Measurements from ENCODE around the gene MGMT.

DNA sequence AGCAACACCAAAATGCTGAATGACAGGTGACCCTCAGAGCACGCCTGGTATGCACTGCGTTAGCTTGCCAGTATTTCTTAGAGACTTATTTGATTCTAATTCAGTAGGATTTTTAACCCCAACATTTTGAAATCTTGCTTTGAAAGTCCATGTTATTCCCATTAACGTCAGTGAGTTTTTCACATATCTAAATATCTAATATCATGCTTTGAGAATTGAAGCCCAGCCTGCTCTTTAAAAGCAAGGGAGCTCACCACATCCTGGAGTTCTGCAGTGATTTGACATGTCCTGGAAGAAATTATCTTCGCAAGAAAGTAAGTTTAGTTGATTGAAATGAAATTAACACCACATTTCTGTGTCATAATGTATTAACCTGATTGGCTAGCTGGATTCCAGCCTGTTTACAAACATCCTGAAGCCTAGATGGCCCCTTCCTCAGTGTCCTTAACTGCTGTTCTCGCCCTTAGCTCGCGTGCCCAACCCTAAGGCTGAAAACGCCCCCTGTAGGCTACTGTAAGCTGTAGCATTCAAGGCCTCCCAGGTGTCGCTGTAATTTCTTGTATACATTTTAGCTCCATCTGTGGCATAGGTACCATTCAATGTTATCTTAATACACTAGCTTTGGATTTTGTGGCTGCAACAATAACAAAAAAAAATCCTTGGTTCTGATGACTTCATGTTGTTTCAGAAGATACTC is 191.5 kb downstream of the MGMT start:
- TF ChIP-seq, protein P1, sequence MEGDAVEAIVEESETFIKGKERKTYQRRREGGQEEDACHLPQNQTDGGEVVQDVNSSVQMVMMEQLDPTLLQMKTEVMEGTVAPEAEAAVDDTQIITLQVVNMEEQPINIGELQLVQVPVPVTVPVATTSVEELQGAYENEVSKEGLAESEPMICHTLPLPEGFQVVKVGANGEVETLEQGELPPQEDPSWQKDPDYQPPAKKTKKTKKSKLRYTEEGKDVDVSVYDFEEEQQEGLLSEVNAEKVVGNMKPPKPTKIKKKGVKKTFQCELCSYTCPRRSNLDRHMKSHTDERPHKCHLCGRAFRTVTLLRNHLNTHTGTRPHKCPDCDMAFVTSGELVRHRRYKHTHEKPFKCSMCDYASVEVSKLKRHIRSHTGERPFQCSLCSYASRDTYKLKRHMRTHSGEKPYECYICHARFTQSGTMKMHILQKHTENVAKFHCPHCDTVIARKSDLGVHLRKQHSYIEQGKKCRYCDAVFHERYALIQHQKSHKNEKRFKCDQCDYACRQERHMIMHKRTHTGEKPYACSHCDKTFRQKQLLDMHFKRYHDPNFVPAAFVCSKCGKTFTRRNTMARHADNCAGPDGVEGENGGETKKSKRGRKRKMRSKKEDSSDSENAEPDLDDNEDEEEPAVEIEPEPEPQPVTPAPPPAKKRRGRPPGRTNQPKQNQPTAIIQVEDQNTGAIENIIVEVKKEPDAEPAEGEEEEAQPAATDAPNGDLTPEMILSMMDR (IDR thresholded peaks at IDR 0.05; ENCODE audit: low read depth, low read length, missing input control), result no peak
- TF ChIP-seq RAD21 (IDR thresholded peaks at IDR 0.05), result peak; percentile 16 to 49

Data from liver (tissue), 3 donors.